HFFc6 (cell line): ENCODE data around the gene GCH1. TPM values are rescaled to one million over a fixed set of nuclear protein-coding genes. Genes with fewer than 3 reads are reported as not detected.

ENCODE experiments used
- DNase-seq: peaks from one replicate; pipeline ENCODE4 v3.0.0-alpha.2; 2018
- H3K27ac Mint-ChIP-seq: 2 replicates; pipeline ENCODE4 v1.8.0; 2020; ENCODE audit warnings: mild to moderate bottlenecking, mixed read lengths
- H3K27me3 Mint-ChIP-seq: 2 replicates; pipeline ENCODE4 v1.8.0; 2021; ENCODE audit warnings: mild to moderate bottlenecking, moderate library complexity, mixed read lengths; ENCODE audit not compliant: insufficient read depth
- H3K36me3 Mint-ChIP-seq: 2 replicates; pipeline ENCODE4 v1.8.0; 2021; ENCODE audit warnings: low read depth, mixed read lengths
- H3K4me1 Mint-ChIP-seq: 2 replicates; pipeline ENCODE4 v1.8.0; 2020; ENCODE audit warnings: low read depth, mixed read lengths
- H3K4me3 Mint-ChIP-seq: 2 replicates; pipeline ENCODE4 v1.8.0; 2020; ENCODE audit warnings: mild to moderate bottlenecking, moderate library complexity, mixed read lengths
- H3K9me3 Mint-ChIP-seq: 2 replicates; pipeline ENCODE4 v1.8.0; 2020; ENCODE audit warnings: mild to moderate bottlenecking, mixed read lengths
- total RNA-seq, 6 experiments: library from RNA; stranded (reverse); fragmentation: NEBNext Ultra II Directional; extraction: Animal tissue kit (Norgen Biotek cat#: 25700); gene quantifications; 2 replicates in 1 of 6; 3 replicates in 5 of 6; pipeline ENCODE4 v1.2.3, GENCODE V29; 2021
- TF ChIP-seq, protein P1 (sequence below): fragments of 200-600 bp; sonication (generic); IDR thresholded peaks from 2 replicates; pipeline ENCODE4 v1.5.0; 2021; ENCODE audit warnings: antibody characterized with exemption, mild to moderate bottlenecking

Gene GCH1
- total RNA-seq, 6 experiments from 2014 or later, result 0.20 to 0.45 (median 0.31) TPM

DNA sequence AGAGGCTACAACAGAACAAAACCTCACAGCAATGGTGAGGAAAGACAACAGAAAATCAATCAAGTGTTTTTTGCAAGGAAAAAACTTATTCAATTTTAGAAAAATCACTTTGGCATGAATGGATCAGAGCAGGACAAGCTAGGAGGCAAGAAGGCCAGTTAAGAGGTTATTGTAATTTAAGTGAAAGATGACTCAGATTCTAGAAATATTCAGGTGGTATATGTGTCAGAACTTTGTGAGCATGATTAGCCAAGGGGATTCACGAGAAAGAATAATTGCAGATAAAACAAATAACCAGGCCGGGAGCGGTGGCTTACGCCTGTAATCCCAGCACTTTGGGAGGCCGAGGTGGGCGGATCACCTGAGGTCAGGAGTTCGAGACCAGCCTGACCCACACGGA lies 12.7 kb downstream of the GCH1 start:
- Mint-ChIP-seq H3K4me1 (peaks cover 10% of the 10 kb centered on the region), H3K4me3 (no peak overlapping the region), H3K27me3 (peaks cover 5% of the 10 kb centered on the region), H3K27ac (no peak overlapping the region), H3K9me3 (no peaks in the 10 kb centered on the region), H3K36me3 (no peaks in the 10 kb centered on the region)
- TF ChIP-seq, protein P1, sequence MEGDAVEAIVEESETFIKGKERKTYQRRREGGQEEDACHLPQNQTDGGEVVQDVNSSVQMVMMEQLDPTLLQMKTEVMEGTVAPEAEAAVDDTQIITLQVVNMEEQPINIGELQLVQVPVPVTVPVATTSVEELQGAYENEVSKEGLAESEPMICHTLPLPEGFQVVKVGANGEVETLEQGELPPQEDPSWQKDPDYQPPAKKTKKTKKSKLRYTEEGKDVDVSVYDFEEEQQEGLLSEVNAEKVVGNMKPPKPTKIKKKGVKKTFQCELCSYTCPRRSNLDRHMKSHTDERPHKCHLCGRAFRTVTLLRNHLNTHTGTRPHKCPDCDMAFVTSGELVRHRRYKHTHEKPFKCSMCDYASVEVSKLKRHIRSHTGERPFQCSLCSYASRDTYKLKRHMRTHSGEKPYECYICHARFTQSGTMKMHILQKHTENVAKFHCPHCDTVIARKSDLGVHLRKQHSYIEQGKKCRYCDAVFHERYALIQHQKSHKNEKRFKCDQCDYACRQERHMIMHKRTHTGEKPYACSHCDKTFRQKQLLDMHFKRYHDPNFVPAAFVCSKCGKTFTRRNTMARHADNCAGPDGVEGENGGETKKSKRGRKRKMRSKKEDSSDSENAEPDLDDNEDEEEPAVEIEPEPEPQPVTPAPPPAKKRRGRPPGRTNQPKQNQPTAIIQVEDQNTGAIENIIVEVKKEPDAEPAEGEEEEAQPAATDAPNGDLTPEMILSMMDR, result no peak
- DNase-seq, result no peak

DNA sequence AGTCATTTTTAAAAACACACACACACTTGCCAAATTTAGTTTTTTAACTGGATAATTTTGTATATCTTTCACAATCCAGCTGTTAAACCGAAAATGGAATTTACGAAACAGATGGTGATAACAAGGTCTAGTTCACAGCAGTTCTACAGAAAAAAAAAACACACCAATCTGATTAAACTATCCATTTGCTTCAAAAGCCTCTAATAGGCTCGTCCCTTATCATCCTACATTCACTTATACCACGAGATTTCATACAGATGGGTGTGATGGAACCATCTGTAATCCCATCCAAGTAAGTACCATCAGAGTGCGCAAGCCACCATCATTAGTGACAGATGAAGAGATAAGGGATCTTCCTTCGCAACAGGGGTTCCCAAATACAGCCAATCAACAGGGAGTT lies 20.1 kb downstream of the GCH1 start:
- no peak for DNase-seq
- Mint-ChIP-seq H3K36me3 (no peaks in the 10 kb centered on the region), H3K27me3 (peaks cover 7% of the 10 kb centered on the region), H3K9me3 (no peaks in the 10 kb centered on the region), H3K4me3 (no peak overlapping the region), H3K27ac (no peak overlapping the region), H3K4me1 (peaks cover 12% of the 10 kb centered on the region)
- TF ChIP-seq, protein P1, result no peak

DNA sequence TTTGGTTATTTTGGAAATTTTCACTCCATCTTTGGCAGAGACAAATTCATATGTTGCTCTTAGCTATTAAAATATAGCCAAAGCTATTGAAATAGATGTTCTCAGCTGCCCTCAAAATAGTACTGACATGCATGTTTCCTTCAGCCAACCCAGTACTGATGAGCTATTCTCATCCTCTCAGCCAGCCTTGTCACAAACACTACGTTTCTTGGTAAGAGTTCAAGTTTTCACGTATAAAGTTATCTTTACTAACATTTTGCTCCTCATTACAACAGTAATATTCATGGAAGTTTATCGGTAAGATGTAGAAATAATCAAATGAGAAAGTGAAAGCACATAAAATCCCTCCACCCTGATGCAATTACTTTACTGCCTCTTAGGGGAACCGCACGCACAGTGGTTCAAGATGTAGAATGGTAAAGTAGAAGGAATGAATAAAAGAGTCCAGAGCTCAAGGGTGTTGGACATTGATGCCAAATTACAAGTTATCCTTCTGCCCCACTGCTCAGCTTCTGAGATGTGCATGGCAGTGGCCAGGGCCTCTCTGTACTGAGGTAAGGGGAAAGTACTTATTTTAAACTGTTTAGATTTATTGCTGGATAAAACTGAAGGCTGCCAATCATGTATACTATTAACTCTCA lies 20.7 kb downstream of the GCH1 start:
- Mint-ChIP-seq H3K4me3 (peak overlapping the region; percentile 77), H3K27ac (no peak overlapping the region; the same call in 1 of the 2 replicates), H3K27me3 (peaks cover 5% of the 10 kb centered on the region), H3K36me3 (no peaks in the 10 kb centered on the region), H3K9me3 (no peaks in the 10 kb centered on the region), H3K4me1 (peaks cover 16% of the 10 kb centered on the region)
- DNase-seq, result no peak
- TF ChIP-seq, protein P1, result no peak

DNA sequence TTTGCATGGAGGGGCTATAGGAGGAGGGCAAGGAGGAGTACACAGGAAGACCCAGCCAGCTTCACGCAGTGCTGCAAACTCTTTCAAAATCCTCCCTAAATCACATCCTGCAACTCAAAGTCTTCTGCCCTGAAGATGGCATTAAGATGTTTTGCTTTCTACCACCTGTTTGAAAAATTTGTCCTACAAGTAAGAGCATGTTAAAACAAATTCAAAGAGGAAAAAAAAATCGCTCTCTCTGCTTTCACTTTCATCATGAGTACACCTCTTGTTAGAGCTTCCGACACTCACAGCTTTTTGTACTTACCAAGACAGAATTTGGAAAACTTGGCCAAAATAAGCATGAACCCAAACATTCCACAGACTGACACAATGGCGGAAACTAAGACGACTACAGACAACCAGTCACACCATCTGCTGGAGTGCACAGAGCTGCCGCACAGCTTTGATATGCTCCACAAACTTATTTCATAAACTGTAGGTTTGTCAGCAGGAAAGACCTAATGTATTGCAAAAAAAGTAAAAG lies 21.3 kb downstream of the GCH1 start:
- H3K36me3 Mint-ChIP-seq, result no peaks in the 10 kb centered on the region
- no peak for DNase-seq
- peak overlapping the region; percentile 77 for H3K4me3 Mint-ChIP-seq
- TF ChIP-seq, protein P1, result no peak
- no peak overlapping the region for H3K27ac Mint-ChIP-seq
- H3K4me1 Mint-ChIP-seq, result peaks cover 19% of the 10 kb centered on the region
- peaks cover 5% of the 10 kb centered on the region for H3K27me3 Mint-ChIP-seq
- no peaks in the 10 kb centered on the region for H3K9me3 Mint-ChIP-seq

DNA sequence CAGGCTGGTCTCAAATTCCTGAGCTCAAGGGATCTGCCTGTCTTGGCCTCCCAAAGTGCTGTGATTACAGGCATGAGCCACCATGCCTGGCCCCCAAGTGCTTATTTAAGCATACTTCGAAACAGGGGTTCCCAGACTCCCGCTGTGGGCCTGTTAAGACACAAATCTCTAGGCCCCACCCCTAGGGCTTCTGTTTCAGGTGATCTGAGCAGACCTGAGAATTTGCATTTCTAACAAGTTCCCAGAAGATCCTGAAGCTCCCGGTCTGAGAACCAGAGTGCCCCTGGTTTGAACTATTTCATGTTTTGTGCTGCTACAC lies 25.0 kb downstream of the GCH1 start:
- H3K27me3 Mint-ChIP-seq, result peaks cover 10% of the 10 kb centered on the region
- TF ChIP-seq, protein P1, result no peak
- no peaks in the 10 kb centered on the region for H3K9me3 Mint-ChIP-seq
- DNase-seq, result no peak
- H3K27ac Mint-ChIP-seq, result no peak overlapping the region
- H3K36me3 Mint-ChIP-seq, result peaks cover 5% of the 10 kb centered on the region; the same call in 1 of the 2 replicates
- no peak overlapping the region for H3K4me3 Mint-ChIP-seq
- peaks cover 19% of the 10 kb centered on the region for H3K4me1 Mint-ChIP-seq
